ENCODE results near the gene METTL16.

- TF ChIP-seq POLR2AphosphoS5 (IDR thresholded peaks at IDR 0.05; ENCODE audit: low read depth, low read length): no peak
- no peak for TF ChIP-seq ZBTB33 (IDR thresholded peaks at IDR 0.05; ENCODE audit: extremely low read depth, insufficient replicate concordance, low read length)
Observed at GRCh38 chr17:2435862-2436261, 75.8 kb downstream of the METTL16 start.

Data from HCT116 (cell line).